Peyer's patch (tissue), 4 donors: Measurements from ENCODE around the gene CELF4.

Experiments used
- POLR2A ChIP-seq, 2 donors: fragments of 450-650 bp; IDR thresholded peaks; one replicate each; pipeline ENCODE4 v1.5.1; 2017; ENCODE audit warnings: antibody characterized with exemption in 2 of 2, mild to moderate bottlenecking in 2 of 2, moderate library complexity in 2 of 2
- TF ChIP-seq, protein P1 (sequence below), 6 experiments: fragments of 450-650 bp in 4 of 6; fragments of 200-600 bp in 2 of 6; sonication (generic) in 1 of 6; IDR thresholded peaks; one replicate each; pipeline ENCODE4 v1.5.1; 2017 to 2019; ENCODE audit warnings: antibody characterized with exemption in 6 of 6, mild to moderate bottlenecking in 3 of 6, moderate library complexity in 1 of 6

DNA sequence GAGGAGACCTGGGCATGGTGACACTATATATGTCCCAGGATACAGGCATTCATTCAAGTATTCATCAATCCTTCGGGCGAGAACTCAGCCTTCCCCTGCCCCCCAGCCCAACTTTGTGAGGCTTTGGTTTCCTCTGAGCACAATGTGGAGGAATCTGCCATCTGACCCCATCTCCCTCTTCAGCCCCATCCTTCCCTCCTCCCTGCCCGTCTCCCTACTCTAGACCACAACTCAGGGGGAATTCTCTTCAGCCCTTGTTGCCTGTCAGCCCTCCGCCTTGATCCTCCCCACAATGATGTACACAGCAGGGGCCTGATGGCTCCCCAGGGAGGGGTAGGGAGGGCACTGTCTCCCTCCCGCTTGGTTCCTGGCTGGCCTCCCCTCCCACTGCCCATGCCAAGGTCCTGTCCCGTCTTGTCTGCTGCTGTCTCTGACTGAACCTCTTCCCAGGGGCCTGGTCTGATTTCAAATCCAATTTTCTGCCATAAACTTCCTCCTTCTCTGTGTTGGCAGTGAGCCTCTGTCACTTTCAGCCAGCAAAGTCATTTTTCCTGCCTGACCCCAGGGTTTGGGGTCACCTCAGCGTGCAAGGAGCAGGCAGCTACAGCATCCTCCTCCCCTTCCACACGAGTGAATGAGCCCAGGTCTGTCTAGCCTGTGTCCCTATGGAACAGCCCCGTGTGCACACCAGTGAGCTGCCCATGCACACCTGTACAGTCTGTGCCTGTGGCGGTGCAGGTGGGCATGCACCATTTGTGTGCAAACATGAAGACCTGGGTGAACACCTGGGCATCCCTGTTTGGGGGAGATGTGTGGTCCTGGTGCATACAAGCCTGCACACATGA, 197.3 kb downstream of the CELF4 start:
- TF ChIP-seq, protein P1, sequence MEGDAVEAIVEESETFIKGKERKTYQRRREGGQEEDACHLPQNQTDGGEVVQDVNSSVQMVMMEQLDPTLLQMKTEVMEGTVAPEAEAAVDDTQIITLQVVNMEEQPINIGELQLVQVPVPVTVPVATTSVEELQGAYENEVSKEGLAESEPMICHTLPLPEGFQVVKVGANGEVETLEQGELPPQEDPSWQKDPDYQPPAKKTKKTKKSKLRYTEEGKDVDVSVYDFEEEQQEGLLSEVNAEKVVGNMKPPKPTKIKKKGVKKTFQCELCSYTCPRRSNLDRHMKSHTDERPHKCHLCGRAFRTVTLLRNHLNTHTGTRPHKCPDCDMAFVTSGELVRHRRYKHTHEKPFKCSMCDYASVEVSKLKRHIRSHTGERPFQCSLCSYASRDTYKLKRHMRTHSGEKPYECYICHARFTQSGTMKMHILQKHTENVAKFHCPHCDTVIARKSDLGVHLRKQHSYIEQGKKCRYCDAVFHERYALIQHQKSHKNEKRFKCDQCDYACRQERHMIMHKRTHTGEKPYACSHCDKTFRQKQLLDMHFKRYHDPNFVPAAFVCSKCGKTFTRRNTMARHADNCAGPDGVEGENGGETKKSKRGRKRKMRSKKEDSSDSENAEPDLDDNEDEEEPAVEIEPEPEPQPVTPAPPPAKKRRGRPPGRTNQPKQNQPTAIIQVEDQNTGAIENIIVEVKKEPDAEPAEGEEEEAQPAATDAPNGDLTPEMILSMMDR (IDR thresholded peaks at IDR 0.05) = no peak
- TF ChIP-seq POLR2A (IDR thresholded peaks at IDR 0.05) = no peak
